GM10266 (cell line): ENCODE measurements around the gene COPB1.

Experiments used
- DNase-seq: peaks from one replicate; pipeline ENCODE4 v3.0.0; 2012; ENCODE audit errors: extremely low spot score
- TF ChIP-seq, protein P1 (sequence below): IDR thresholded peaks from 2 replicates; pipeline ENCODE4 v1.5.1; 2012; ENCODE audit warnings: mild to moderate bottlenecking, low read depth; ENCODE audit not compliant: control insufficient read depth, insufficient read depth; ENCODE audit errors: missing control alignments

The COPB1 gene, protein sequence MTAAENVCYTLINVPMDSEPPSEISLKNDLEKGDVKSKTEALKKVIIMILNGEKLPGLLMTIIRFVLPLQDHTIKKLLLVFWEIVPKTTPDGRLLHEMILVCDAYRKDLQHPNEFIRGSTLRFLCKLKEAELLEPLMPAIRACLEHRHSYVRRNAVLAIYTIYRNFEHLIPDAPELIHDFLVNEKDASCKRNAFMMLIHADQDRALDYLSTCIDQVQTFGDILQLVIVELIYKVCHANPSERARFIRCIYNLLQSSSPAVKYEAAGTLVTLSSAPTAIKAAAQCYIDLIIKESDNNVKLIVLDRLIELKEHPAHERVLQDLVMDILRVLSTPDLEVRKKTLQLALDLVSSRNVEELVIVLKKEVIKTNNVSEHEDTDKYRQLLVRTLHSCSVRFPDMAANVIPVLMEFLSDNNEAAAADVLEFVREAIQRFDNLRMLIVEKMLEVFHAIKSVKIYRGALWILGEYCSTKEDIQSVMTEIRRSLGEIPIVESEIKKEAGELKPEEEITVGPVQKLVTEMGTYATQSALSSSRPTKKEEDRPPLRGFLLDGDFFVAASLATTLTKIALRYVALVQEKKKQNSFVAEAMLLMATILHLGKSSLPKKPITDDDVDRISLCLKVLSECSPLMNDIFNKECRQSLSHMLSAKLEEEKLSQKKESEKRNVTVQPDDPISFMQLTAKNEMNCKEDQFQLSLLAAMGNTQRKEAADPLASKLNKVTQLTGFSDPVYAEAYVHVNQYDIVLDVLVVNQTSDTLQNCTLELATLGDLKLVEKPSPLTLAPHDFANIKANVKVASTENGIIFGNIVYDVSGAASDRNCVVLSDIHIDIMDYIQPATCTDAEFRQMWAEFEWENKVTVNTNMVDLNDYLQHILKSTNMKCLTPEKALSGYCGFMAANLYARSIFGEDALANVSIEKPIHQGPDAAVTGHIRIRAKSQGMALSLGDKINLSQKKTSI

DNA sequence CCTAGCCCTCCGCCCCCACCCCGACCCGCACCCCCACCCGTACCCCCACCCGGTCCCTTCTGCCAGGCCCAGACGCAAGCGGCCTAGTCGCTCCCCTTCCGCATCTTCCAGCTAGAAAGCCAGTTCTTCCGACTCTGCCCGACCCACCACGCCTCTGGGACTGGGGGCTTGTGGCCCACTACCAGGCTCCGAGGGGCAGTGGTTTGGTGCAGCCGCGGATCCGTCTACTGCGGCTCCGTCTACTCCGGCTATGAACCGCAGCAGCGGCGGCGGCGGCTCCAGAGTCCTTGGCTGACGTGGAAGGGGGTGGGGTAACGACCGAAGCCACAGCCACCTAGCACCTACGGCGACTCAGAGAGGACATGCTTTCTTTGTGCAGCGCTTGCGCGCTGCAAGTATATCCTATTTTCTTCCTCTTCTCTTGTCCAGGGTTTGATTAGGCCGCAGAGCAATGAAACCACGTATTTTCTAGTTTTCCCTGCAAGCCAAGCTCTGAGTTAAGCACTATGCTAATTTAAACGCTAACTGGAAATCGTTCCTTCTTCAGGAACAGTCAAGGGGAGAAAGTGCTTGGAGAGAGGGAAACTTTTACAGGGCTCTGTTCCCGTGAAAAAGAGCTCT, at the start of gene COPB1:
Gene COPB1, minus strand, starts transcription at position 252 of the 621 bp plus-strand sequence. CDS start 883 bp downstream, outside the sequence.
- peak; percentile 79 for DNase-seq
- TF ChIP-seq, protein P1, sequence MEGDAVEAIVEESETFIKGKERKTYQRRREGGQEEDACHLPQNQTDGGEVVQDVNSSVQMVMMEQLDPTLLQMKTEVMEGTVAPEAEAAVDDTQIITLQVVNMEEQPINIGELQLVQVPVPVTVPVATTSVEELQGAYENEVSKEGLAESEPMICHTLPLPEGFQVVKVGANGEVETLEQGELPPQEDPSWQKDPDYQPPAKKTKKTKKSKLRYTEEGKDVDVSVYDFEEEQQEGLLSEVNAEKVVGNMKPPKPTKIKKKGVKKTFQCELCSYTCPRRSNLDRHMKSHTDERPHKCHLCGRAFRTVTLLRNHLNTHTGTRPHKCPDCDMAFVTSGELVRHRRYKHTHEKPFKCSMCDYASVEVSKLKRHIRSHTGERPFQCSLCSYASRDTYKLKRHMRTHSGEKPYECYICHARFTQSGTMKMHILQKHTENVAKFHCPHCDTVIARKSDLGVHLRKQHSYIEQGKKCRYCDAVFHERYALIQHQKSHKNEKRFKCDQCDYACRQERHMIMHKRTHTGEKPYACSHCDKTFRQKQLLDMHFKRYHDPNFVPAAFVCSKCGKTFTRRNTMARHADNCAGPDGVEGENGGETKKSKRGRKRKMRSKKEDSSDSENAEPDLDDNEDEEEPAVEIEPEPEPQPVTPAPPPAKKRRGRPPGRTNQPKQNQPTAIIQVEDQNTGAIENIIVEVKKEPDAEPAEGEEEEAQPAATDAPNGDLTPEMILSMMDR, result no peak

DNA sequence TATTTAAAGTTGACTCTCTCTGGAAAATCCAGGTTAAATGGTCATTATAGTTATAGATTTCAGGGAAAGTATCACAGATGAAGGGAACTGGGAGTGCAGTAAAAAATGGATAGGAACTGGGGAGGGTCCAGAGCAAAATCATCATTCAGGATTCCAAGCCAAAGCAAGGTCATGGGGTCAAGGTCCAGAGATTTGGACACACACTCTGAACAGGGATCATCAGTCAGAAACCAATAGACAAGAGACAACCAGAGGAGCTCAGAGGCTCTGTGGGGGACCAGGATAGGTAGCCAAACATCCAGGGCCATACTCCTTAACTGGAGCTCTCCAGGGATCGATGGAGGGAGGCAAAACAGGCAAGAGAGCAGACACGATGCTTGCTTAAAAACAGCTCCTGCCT, 47.8 kb upstream of the COPB1 start:
- DNase-seq, result no peak
- TF ChIP-seq, protein P1, result no peak

DNA sequence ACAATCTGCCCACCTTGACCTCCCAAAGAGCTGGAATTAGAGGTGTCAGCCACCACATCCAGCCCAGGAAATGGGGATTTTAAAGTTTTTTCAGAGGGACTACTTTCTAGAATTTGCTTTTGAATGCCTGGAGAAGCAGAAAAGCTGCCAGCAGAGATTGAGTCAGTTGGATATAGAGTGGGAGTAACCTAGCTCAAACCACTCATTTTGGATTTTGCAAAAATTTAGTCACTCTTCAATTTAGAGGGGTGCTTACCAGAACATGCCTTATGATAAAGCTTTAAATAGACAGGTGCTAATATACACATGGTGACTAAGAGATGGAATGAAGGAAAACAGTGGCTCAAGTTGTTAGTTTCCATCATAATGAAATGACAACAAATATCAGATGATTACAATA, 47.1 kb upstream of the COPB1 start:
- TF ChIP-seq, protein P1, result no peak
- DNase-seq, result no peak

DNA sequence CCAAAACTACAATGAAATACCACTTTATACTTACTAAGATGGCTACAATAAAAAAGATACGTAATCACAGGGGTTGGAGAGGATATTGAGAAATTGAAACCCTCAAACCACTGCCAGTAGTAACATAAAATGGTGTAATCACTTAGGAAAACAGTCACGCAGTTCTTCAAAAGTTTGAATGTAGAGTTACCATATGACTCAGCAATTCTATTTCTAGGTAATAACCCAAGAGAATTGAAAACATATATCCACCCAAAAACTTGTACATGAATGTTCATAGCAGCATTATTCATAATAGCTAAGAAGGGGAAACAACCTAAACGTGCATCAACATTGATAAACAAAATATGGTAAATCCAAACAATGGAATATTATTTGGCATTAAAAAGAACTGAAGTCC, 45.0 kb upstream of the COPB1 start:
- DNase-seq, result peak; percentile 17
- TF ChIP-seq, protein P1, result no peak

DNA sequence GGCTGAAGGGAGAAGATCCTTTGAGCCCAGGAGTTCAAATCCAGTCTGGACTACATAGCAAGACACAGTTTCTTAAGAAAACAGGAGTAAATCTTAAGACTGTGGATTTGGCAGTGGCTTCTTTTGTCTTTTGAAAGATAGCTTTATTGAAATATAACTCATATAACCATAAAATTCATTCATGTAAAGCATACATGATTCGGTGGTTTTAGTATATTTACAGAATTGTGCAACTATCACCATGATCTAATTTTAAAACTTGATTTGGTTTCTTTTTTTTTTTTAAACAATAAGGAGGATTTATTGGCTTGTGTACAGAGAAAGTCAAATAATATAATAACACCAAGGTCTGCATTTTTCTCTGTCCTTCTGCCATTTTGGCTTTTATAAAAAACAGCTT, 43.6 kb upstream of the COPB1 start:
- TF ChIP-seq, protein P1, result no peak
- no peak for DNase-seq

DNA sequence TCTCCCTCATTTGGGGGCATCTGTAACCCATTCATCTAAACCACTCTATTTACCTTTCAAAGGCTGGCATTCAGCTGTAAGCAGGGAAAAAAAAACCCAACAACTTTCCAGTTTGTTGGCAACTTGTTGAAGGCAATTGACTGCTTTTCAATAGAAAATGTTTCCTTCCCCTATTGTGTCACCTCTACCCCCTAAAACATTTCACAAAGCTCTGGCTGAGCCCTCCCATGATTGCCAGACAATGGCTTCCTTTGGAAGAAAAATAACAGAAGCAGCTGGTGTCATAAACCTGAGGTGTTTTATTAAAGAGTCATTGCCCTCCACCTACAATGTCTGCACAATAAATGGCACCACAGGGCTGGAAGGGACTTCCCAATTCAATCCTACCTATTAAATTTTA, 42.7 kb upstream of the COPB1 start:
- TF ChIP-seq, protein P1, result no peak
- no peak for DNase-seq
